Transverse colon (tissue), 3 donors: ENCODE measurements around the gene PSEN2.

ENCODE experiments used
- CTCF ChIP-seq, 5 experiments: fragments of 200-600 bp in 3 of 5; fragments of 450-650 bp in 2 of 5; sonication (generic) in 3 of 5; IDR thresholded peaks; 1 replicate in 2 of 5; 2 replicates in 3 of 5; pipeline ENCODE4 v1.5.1; 2016 to 2017; ENCODE audit warnings: antibody characterized with exemption in 5 of 5, inconsistent platforms in 3 of 5, mild to moderate bottlenecking in 2 of 5, moderate library complexity in 1 of 5
- EP300 ChIP-seq: sonication (generic); formaldehyde crosslinking; IDR thresholded peaks from one replicate; pipeline ENCODE4 v1.6.1; 2017; ENCODE audit warnings: antibody characterized with exemption, low read depth
- POLR2A ChIP-seq: fragments of 450-650 bp; IDR thresholded peaks from one replicate; pipeline ENCODE4 v1.6.1; 2016; ENCODE audit warnings: antibody characterized with exemption, mild to moderate bottlenecking, moderate library complexity

DNA sequence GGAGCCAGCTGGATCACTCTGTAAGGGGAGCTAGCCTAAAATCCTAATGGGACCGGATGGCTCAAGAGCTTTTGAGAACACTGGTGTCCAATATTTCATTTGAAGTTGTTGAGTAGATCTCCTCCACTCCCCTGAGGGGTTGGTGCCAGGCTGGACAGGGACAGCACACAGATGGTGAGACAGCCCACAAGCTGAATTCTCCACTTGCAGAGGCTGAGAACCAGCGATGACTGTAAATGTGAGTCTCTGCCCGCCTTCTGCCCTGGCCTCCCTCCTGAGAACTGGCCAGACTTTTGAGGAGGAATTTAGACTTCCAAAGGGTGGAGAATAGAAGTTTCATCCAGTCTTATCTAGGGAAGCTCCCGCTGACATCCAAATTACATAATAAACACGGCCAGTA lies 49.2 kb downstream of the PSEN2 start:
- TF ChIP-seq CTCF (IDR thresholded peaks at IDR 0.05), result no peak
- TF ChIP-seq EP300, result no peak
- TF ChIP-seq POLR2A, result no peak
